ENCODE data around the gene ZC3H6. TPM values are rescaled to one million over a fixed set of nuclear protein-coding genes. Genes with fewer than 3 reads are reported as not detected.
"Not testable (repeated sequence)": the region's sequence is repeated elsewhere in the genome, so short reads cannot be mapped to it uniquely, and the experiment has no call there.

ZC3H6 gene
- total RNA-seq, 4 donors from 2014 or later, result 10.3 to 38.5 (median 14.3) TPM

GRCh38 chr2:112342067-112342550 is 66.7 kb downstream of the ZC3H6 start:
- Histone ChIP-seq H3K27ac (no peak overlapping the region), H3K36me3 (peaks cover 3% of the 10 kb centered on the region), H3K9me3 (no peaks in the 10 kb centered on the region), H3K4me3 (no peak overlapping the region), H3K4me1 (no peaks in the 10 kb centered on the region), H3K27me3 (no peaks in the 10 kb centered on the region)
- no peak for TF ChIP-seq POLR2A (IDR thresholded peaks at IDR 0.05)
- no peak for TF ChIP-seq CTCF (IDR thresholded peaks at IDR 0.05)
- TF ChIP-seq EP300 (IDR thresholded peaks at IDR 0.05), result no peak
- no peak for TF ChIP-seq POLR2AphosphoS5 (IDR thresholded peaks at IDR 0.05)
- no peak for DNase-seq (ENCODE audit: low spot score in 2 of 2)
- 14% methylated on average over 2 of the region's 2 CpGs for WGBS

DNA sequence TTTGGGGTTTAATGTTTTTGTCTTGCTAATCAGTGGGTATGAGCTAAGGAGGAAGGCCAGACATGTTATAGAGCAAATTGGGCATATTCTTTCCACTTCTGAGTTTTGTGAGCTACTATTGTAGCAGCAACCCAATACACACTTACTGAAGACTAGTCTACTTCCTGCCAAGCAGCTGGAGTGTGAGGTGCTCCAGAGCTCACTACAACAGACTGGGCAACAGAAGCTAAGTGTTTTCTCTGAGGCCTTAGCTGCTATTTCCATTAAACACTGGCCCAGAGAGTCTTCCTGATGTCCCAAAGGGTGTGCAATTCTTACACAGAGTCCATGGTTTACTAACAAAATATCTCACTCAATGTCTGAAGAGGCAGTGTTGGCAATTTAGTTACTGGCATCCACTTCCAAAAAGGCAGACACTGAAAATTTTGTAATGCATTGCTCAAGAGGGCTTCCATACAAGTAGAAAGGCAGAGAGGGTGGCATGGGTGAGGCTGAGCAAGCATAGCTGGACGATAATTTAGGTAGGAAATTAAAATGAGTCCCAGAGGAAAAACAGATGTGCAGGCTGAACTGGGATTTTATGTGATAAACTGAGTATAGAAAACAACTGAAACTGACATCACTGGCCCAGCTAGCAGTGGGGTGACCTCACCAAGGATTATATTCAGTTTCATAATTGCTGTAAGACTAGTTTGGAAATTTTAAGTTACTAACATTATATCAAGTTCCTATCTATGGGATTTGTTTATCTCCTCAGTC is 68.6 kb downstream of the ZC3H6 start:
- no peaks in the 10 kb centered on the region for H3K27me3 ChIP-seq
- H3K36me3 ChIP-seq, result peaks cover 3% of the 10 kb centered on the region
- TF ChIP-seq POLR2AphosphoS5 (IDR thresholded peaks at IDR 0.05), result no peak
- no peak for TF ChIP-seq CTCF (IDR thresholded peaks at IDR 0.05)
- TF ChIP-seq EP300 (IDR thresholded peaks at IDR 0.05), result no peak
- no peak for TF ChIP-seq POLR2A (IDR thresholded peaks at IDR 0.05)
- 68% methylated on average over 1 of the region's 1 CpG for WGBS
- DNase-seq (ENCODE audit: low spot score in 2 of 2), result no peak
- H3K9me3 ChIP-seq, result no peaks in the 10 kb centered on the region
- no peak overlapping the region for H3K27ac ChIP-seq
- no peak overlapping the region for H3K4me3 ChIP-seq
- no peaks in the 10 kb centered on the region for H3K4me1 ChIP-seq

- no peak for DNase-seq (ENCODE audit: low spot score in 2 of 2)
- Histone ChIP-seq H3K4me3 (no peak overlapping the region), H3K9me3 (no peaks in the 10 kb centered on the region), H3K36me3 (peaks cover 3% of the 10 kb centered on the region), H3K4me1 (no peaks in the 10 kb centered on the region), H3K27ac (no peak overlapping the region), H3K27me3 (no peaks in the 10 kb centered on the region)
- 91% methylated on average over 30 of the region's 30 CpGs for WGBS
- no peak for TF ChIP-seq POLR2AphosphoS5 (IDR thresholded peaks at IDR 0.05)
- TF ChIP-seq POLR2A (IDR thresholded peaks at IDR 0.05), result no peak
- TF ChIP-seq EP300 (IDR thresholded peaks at IDR 0.05), result no peak
- TF ChIP-seq CTCF (IDR thresholded peaks at IDR 0.05), result no peak
These were observed 69.9 kb downstream of the ZC3H6 start for GRCh38 chr2:112345030-112346027.

DNA sequence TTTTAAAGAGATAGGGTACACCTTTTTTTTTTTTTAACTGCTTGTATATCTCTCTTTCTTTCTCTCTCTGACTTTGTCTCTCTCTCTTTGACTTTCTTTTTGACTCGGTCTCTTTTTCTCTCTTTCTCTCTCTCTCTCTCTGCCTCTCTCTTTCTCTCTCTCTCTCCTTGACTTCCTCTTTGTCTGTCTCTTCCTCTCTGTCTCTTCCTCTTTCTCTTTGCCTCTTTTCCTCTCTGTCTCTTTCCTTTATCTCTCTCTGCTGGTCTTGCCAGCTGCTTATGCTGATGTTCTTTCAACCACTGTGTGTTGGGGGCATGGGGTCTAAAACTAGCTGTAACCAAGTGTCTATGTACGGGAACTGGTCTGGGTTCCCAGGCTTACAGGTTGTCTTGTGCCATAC is 76.9 kb downstream of the ZC3H6 start:
- 91% methylated on average over 2 of the region's 2 CpGs for WGBS
- not testable (repeated sequence) for DNase-seq (ENCODE audit: low spot score in 2 of 2); H3K27me3 ChIP-seq; H3K36me3 ChIP-seq; H3K9me3 ChIP-seq; H3K27ac ChIP-seq; H3K4me1 ChIP-seq; H3K4me3 ChIP-seq

DNA sequence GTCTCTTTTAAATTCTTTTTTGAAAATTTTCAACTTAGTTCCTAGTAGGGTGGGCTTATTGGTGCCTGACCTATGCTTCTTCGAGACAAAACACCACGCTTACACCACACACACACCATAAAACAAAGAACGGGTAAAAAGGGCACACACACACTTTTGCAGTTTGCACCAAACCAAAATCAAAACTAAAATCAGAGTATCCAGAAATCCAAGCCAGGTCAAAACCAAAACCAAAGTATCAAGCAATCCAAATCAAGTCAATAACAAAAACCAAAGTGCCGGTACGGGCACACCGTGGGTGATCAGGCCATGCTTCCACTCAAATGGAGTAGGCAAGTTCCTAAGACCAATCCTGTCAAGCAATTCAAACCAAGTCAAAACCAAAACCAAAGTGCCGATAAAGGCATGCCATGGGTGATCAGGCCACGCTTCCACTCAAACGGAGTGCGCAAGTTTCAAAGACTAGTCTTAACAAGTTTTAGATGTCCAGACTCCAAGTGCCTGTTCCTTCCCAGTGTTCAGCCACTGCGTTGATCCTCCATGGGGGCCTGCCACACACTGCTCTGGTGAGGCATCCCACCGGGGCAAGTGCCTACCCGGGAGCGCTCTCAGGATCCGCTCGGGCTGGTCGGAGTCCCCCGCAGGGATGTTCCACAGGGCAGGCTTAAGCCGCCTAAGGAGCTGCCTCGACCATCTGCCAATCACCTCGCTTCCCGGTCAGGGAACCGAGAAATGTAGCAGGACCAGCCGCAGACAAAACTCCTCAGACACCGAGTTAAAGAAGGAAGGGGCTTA is 77.6 kb downstream of the ZC3H6 start:
- not testable (repeated sequence) for H3K4me1 ChIP-seq; H3K36me3 ChIP-seq; H3K27ac ChIP-seq; H3K4me3 ChIP-seq; H3K9me3 ChIP-seq; DNase-seq (ENCODE audit: low spot score in 2 of 2); H3K27me3 ChIP-seq
- 98% methylated on average over 6 of the region's 25 CpGs for WGBS

- not testable (repeated sequence) for DNase-seq (ENCODE audit: low spot score in 2 of 2); H3K27me3 ChIP-seq; H3K4me3 ChIP-seq; H3K36me3 ChIP-seq; H3K4me1 ChIP-seq; H3K27ac ChIP-seq; H3K9me3 ChIP-seq
- 96% methylated on average over 2 of the region's 2 CpGs for WGBS
These were observed 78.9 kb downstream of the ZC3H6 start for GRCh38 chr2:112354335-112354734.

GRCh38 chr2:112360055-112360454 is 84.7 kb downstream of the ZC3H6 start:
- not testable (repeated sequence) for H3K27ac ChIP-seq; H3K9me3 ChIP-seq; H3K4me3 ChIP-seq; DNase-seq (ENCODE audit: low spot score in 2 of 2); H3K27me3 ChIP-seq; H3K4me1 ChIP-seq; H3K36me3 ChIP-seq
- WGBS, result 95% methylated on average over 7 of the region's 7 CpGs
